ENCODE data around the gene CYP20A1. TPM values are rescaled to one million over a fixed set of nuclear protein-coding genes. Genes with fewer than 3 reads are reported as not detected.

The CYP20A1 gene
- total RNA-seq, 1 experiment from 2014 or later = 21.9 TPM

DNA sequence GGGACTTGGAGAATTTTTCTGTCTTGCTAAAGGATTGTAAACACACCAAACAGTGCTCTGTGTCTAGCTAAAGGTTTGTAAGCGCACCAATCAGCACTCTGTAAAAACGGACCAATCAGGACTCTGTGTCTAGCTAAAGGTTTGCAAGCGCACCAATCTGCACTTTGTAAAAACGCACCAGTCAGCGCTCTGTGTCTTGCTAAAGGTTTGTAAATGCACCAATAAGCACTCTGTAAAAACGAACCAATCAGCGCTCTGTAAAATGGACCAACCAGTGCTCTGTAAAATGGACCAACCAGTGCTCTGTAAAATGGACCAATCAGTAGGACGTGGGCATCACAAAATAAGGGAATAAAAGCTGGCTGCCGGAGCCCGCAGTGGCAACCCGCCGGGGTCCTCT lies 105.8 kb downstream of the CYP20A1 start:
- no peak overlapping the region for H2BK20ac ChIP-seq (ENCODE audit: low read depth, low read length, poor library complexity, severe bottlenecking)
- WGBS (ENCODE audit: extremely low coverage, insufficient read length, low lambda C conversion rate) = no CpG with 5 or more reads among the region's 12 CpGs
- H3K4me1 Mint-ChIP-seq = peaks cover 31 to 38% of the 10 kb centered on the region in 2 experiments
- H3K79me1 ChIP-seq (ENCODE audit: insufficient read depth, low read depth, low read length, poor library complexity, severe bottlenecking) = peaks cover 5% of the 10 kb centered on the region
- no peak overlapping the region for H2AK5ac ChIP-seq (ENCODE audit: insufficient read length, low read length)
- peaks cover 18 to 26% (median 25%) of the 10 kb centered on the region in 3 experiments for H3K36me3 Mint-ChIP-seq (ENCODE audit: insufficient read depth in 1 of 3, low read depth in 3 of 3)
- H2BK120ac ChIP-seq (ENCODE audit: low read depth, low read length, poor library complexity, severe bottlenecking) = no peak overlapping the region
- no peak overlapping the region for H2BK5ac ChIP-seq (ENCODE audit: insufficient read length, low read length)
- H4K5ac ChIP-seq (ENCODE audit: insufficient read length, low read depth, low read length) = no peak overlapping the region
- H3K4ac ChIP-seq (ENCODE audit: low read depth, low read length) = no peak overlapping the region
- H3K4me1 ChIP-seq (ENCODE audit: insufficient read depth, low read length) = no peaks in the 10 kb centered on the region; the same call in 1 of the 2 replicates
- no peak overlapping the region for H4K91ac ChIP-seq (ENCODE audit: insufficient read length, low read depth, low read length)
- H3K9me3 ChIP-seq (ENCODE audit: control insufficient read depth, low read depth, low read length) = no peaks in the 10 kb centered on the region
- H3K4me2 ChIP-seq (ENCODE audit: insufficient read depth, insufficient read length, low read length) = no peak overlapping the region
- H4K20me1 ChIP-seq (ENCODE audit: control insufficient read depth, insufficient read depth, insufficient read length) = no peaks in the 10 kb centered on the region
- no peak overlapping the region for H2BK12ac ChIP-seq (ENCODE audit: insufficient read length, low read depth, low read length)
- H3K4me3 Mint-ChIP-seq = no peak overlapping the region
- no peak overlapping the region for H3K9ac ChIP-seq (ENCODE audit: extremely low read depth, insufficient read length, low read length)
- TF ChIP-seq CTCF (conservative IDR thresholded peaks at IDR 0.05) = no peak
- H2AFZ ChIP-seq (ENCODE audit: low read length) = no peak overlapping the region
- H3K27ac ChIP-seq (ENCODE audit: insufficient read length, low read depth, low read length) = no peak overlapping the region
- H3K14ac ChIP-seq (ENCODE audit: insufficient read depth, low read length) = no peak overlapping the region
- no peaks in the 10 kb centered on the region for H3K27me3 ChIP-seq (ENCODE audit: insufficient read depth, low read length)
- no peak overlapping the region for H4K8ac ChIP-seq (replicated peaks; ENCODE audit: insufficient read length, low read depth, low read length)
- no peak overlapping the region for H3K18ac ChIP-seq (ENCODE audit: insufficient read length, low read depth, low read length)
- H3K23me2 ChIP-seq (ENCODE audit: insufficient read length, low read depth, low read length, poor library complexity, severe bottlenecking) = no peaks in the 10 kb centered on the region
- no peak overlapping the region for H2BK15ac ChIP-seq (ENCODE audit: low read depth, low read length)
- H3K27ac Mint-ChIP-seq = peak overlapping the region in 1 of 3 experiments; percentile 55; a peak in 1 of 7 replicates
- no peak overlapping the region for H3K23ac ChIP-seq (ENCODE audit: insufficient read length, low read depth, low read length)
- H3T11ph ChIP-seq (ENCODE audit: low read length) = no peak overlapping the region
- no peaks in the 10 kb centered on the region for H3K27me3 Mint-ChIP-seq (ENCODE audit: low read depth)
- no peaks in the 10 kb centered on the region for H3K9me3 Mint-ChIP-seq
- DNase-seq = no peak
- H3K79me2 ChIP-seq (ENCODE audit: insufficient read depth, low read length) = peaks cover 6% of the 10 kb centered on the region; the same call in 1 of the 2 replicates
- H3K56ac ChIP-seq (ENCODE audit: insufficient read length, low read depth, low read length) = no peak overlapping the region
